HUES48 (cell line): Measurements from ENCODE around the gene GSAP.
"Not testable (repeated sequence)": the region's sequence is repeated elsewhere in the genome, so short reads cannot be mapped to it uniquely, and the experiment has no call there.

ENCODE experiments used
- H3K27ac ChIP-seq: one replicate; pipeline ENCODE4 v1.7.0; 2013; ENCODE audit warnings: low read depth, low read length, inconsistent platforms
- H3K27me3 ChIP-seq: 2 replicates; pipeline ENCODE4 v1.6.1; 2013; ENCODE audit warnings: mild to moderate bottlenecking, low read length; ENCODE audit not compliant: control insufficient read depth, insufficient read depth
- H3K36me3 ChIP-seq: 2 replicates; pipeline ENCODE4 v1.6.1; 2013; ENCODE audit warnings: low read length; ENCODE audit not compliant: control insufficient read depth, insufficient read depth
- H3K4me1 ChIP-seq: 2 replicates; pipeline ENCODE4 v1.6.1; 2013; ENCODE audit warnings: mild to moderate bottlenecking, low read length; ENCODE audit not compliant: control insufficient read depth, insufficient read depth
- H3K4me3 ChIP-seq: 2 replicates; pipeline ENCODE4 v1.5.1; 2013; ENCODE audit warnings: mild to moderate bottlenecking, low read depth, low read length
- H3K9ac ChIP-seq: 2 replicates; pipeline ENCODE4 v1.6.1; 2013; ENCODE audit warnings: mild to moderate bottlenecking, low read depth, low read length, moderate library complexity
- H3K9me3 ChIP-seq: 2 replicates; pipeline ENCODE4 v1.6.1; 2013; ENCODE audit warnings: low read length; ENCODE audit not compliant: control insufficient read depth, insufficient read depth

The GSAP gene

GRCh38 chr7:77415823-77416620, at the start of gene GSAP:
GSAP (minus strand) TSS chr7:77416349; CDS start chr7:77416321, 28 bp downstream.
- Histone ChIP-seq H3K9me3 (no peaks in the 10 kb centered on the region), H3K4me1 (peaks cover 45% of the 10 kb centered on the region), H3K4me3 (peak within 1 kb of the TSS; percentile 59), H3K27ac (peak within 1 kb of the TSS; percentile 32), H3K27me3 (peaks cover 19% of the 10 kb centered on the region), H3K9ac (peak within 1 kb of the TSS; percentile 43), H3K36me3 (no peaks in the 10 kb centered on the region)

GRCh38 chr7:77465256-77465655, 49.1 kb upstream of the GSAP start:
- Histone ChIP-seq H3K4me3 (no peak overlapping the region), H3K27me3 (no peaks in the 10 kb centered on the region), H3K9me3 (no peaks in the 10 kb centered on the region; the same call in 1 of the 2 replicates), H3K27ac (no peak overlapping the region), H3K9ac (no peak overlapping the region), H3K36me3 (no peaks in the 10 kb centered on the region), H3K4me1 (no peaks in the 10 kb centered on the region)

GRCh38 chr7:77464589-77464988, 48.4 kb upstream of the GSAP start:
- Histone ChIP-seq H3K4me1 (no peaks in the 10 kb centered on the region), H3K36me3 (no peaks in the 10 kb centered on the region), H3K9me3 (no peaks in the 10 kb centered on the region; the same call in 1 of the 2 replicates), H3K9ac (no peak overlapping the region), H3K4me3 (no peak overlapping the region), H3K27me3 (no peaks in the 10 kb centered on the region), H3K27ac (no peak overlapping the region)

- H3K4me1 ChIP-seq, H3K9me3 ChIP-seq, H3K9ac ChIP-seq, H3K27me3 ChIP-seq, H3K36me3 ChIP-seq, H3K27ac ChIP-seq, H3K4me3 ChIP-seq: not testable (repeated sequence)
These were observed 47.5 kb upstream of the GSAP start for GRCh38 chr7:77463632-77464031.

GRCh38 chr7:77461842-77462241, 45.7 kb upstream of the GSAP start:
- H3K4me1 ChIP-seq = no peaks in the 10 kb centered on the region
- H3K27me3 ChIP-seq = no peaks in the 10 kb centered on the region
- no peak overlapping the region for H3K9ac ChIP-seq
- no peak overlapping the region for H3K27ac ChIP-seq
- H3K4me3 ChIP-seq = no peak overlapping the region
- H3K9me3 ChIP-seq = no peaks in the 10 kb centered on the region
- no peaks in the 10 kb centered on the region for H3K36me3 ChIP-seq

- no peaks in the 10 kb centered on the region for H3K27me3 ChIP-seq
- H3K36me3 ChIP-seq = no peaks in the 10 kb centered on the region
- no peaks in the 10 kb centered on the region for H3K9me3 ChIP-seq
- H3K4me3 ChIP-seq = no peak overlapping the region
- H3K4me1 ChIP-seq = no peaks in the 10 kb centered on the region
- H3K9ac ChIP-seq = no peak overlapping the region
- no peak overlapping the region for H3K27ac ChIP-seq
These were observed 45.1 kb upstream of the GSAP start for GRCh38 chr7:77461246-77461645.

GRCh38 chr7:77460057-77460486, 43.9 kb upstream of the GSAP start:
- Histone ChIP-seq H3K9me3 (no peaks in the 10 kb centered on the region), H3K27me3 (no peaks in the 10 kb centered on the region), H3K36me3 (no peaks in the 10 kb centered on the region), H3K4me1 (no peaks in the 10 kb centered on the region), H3K9ac (no peak overlapping the region), H3K27ac (no peak overlapping the region), H3K4me3 (no peak overlapping the region)

- no peaks in the 10 kb centered on the region for H3K36me3 ChIP-seq
- no peaks in the 10 kb centered on the region for H3K9me3 ChIP-seq
- no peaks in the 10 kb centered on the region for H3K27me3 ChIP-seq
- H3K9ac ChIP-seq = no peak overlapping the region
- H3K4me3 ChIP-seq = no peak overlapping the region
- no peaks in the 10 kb centered on the region for H3K4me1 ChIP-seq
- no peak overlapping the region for H3K27ac ChIP-seq
These were observed 43.2 kb upstream of the GSAP start for GRCh38 chr7:77459311-77459726.

- Histone ChIP-seq H3K4me1 (no peaks in the 10 kb centered on the region), H3K4me3 (no peak overlapping the region), H3K27me3 (no peaks in the 10 kb centered on the region), H3K27ac (no peak overlapping the region), H3K9ac (no peak overlapping the region), H3K9me3 (no peaks in the 10 kb centered on the region), H3K36me3 (no peaks in the 10 kb centered on the region)
These were observed 42.6 kb upstream of the GSAP start for GRCh38 chr7:77458786-77459185.

- Histone ChIP-seq H3K36me3 (no peaks in the 10 kb centered on the region), H3K4me1 (no peaks in the 10 kb centered on the region), H3K9me3 (no peaks in the 10 kb centered on the region)
These were observed 41.6 kb upstream of the GSAP start for GRCh38 chr7:77457779-77458178.

GRCh38 chr7:77456696-77457095, 40.5 kb upstream of the GSAP start:
- Histone ChIP-seq H3K27ac (no peak overlapping the region), H3K36me3 (no peaks in the 10 kb centered on the region), H3K4me3 (no peak overlapping the region), H3K4me1 (no peaks in the 10 kb centered on the region), H3K27me3 (no peaks in the 10 kb centered on the region), H3K9ac (no peak overlapping the region), H3K9me3 (no peaks in the 10 kb centered on the region)

More at GRCh38 chr7:77457779-77458178, 41.6 kb upstream of the GSAP start:
- Histone ChIP-seq H3K27ac (no peak overlapping the region), H3K27me3 (no peaks in the 10 kb centered on the region), H3K4me3 (no peak overlapping the region), H3K9ac (no peak overlapping the region)
